GM20431 (cell line): ENCODE measurements around the gene FGD3.

Experiments used
- in situ Hi-C: fragments of 300-500 bp; cut with MseI, MboI; formaldehyde crosslinking; loops from one replicate; pipeline ENCODE4 v1.15.0; 2020; ENCODE audit warnings: low sequenced_read_pairs; ENCODE audit not compliant: unreplicated experiment

FGD3 gene

GRCh38 chr9:93061791-93062763 is 114.8 kb downstream of the FGD3 start:
- in situ Hi-C loops = no loop called here

GRCh38 chr9:93064392-93065134 is 117.2 kb downstream of the FGD3 start:
- in situ Hi-C loops = no loop called here

- in situ Hi-C loops = no loop called here
Observed at GRCh38 chr9:93065135-93065720, 117.9 kb downstream of the FGD3 start.

GRCh38 chr9:93066978-93067603 is 119.8 kb downstream of the FGD3 start:
- in situ Hi-C loops = no loop called here

- in situ Hi-C loops = no loop called here
Observed at GRCh38 chr9:93068956-93069355, 121.6 kb downstream of the FGD3 start.

GRCh38 chr9:93071464-93071863 is 124.1 kb downstream of the FGD3 start:
- in situ Hi-C loops = no loop called here

GRCh38 chr9:93072383-93072795 is 125.1 kb downstream of the FGD3 start:
- in situ Hi-C loops = no loop called here

- in situ Hi-C loops = no loop called here
Observed at GRCh38 chr9:93076101-93076791, 128.9 kb downstream of the FGD3 start.

- in situ Hi-C loops = no loop called here
Observed at GRCh38 chr9:93076792-93077128, 129.4 kb downstream of the FGD3 start.

GRCh38 chr9:93077367-93077766 is 130.0 kb downstream of the FGD3 start:
- in situ Hi-C loops = no loop called here

GRCh38 chr9:93077811-93078210 is 130.5 kb downstream of the FGD3 start:
- in situ Hi-C loops = no loop called here

- in situ Hi-C loops = no loop called here
Observed at GRCh38 chr9:93079371-93079770, 132.0 kb downstream of the FGD3 start.

GRCh38 chr9:93080406-93080805 is 133.1 kb downstream of the FGD3 start:
- in situ Hi-C loops = no loop called here

- in situ Hi-C loops = no loop called here
Observed at GRCh38 chr9:93081081-93081529, 133.8 kb downstream of the FGD3 start.

GRCh38 chr9:93081931-93082330 is 134.6 kb downstream of the FGD3 start:
- in situ Hi-C loops = no loop called here

- in situ Hi-C loops = no loop called here
Observed at GRCh38 chr9:93082841-93083411, 135.6 kb downstream of the FGD3 start.

GRCh38 chr9:93083592-93084470 is 136.5 kb downstream of the FGD3 start:
- in situ Hi-C loops = no loop called here

GRCh38 chr9:93084471-93084881 is 137.2 kb downstream of the FGD3 start:
- in situ Hi-C loops = no loop called here
